Endothelial cell of umbilical vein (primary cell): ENCODE results near the gene MRGPRE. TPM values are rescaled to one million over a fixed set of nuclear protein-coding genes. Genes with fewer than 3 reads are reported as not detected.
"Not testable (repeated sequence)": the region's sequence is repeated elsewhere in the genome, so short reads cannot be mapped to it uniquely, and the experiment has no call there.

Source experiments
- Bru-seq: library from RNA; stranded (reverse); fragments of 400-500 nt; gene quantifications from one replicate; lab custom pipeline; 2021; lab: Mats Ljungman, UMichigan
- BruChase-seq, 2 experiments: library from RNA; stranded (reverse); fragments of 400-500 nt; gene quantifications; one replicate each; lab custom pipeline; 2021; lab: Mats Ljungman, UMichigan
- BruUV-seq: library from RNA; stranded (reverse); fragments of 400-500 nt; replicated peaks from 2 replicates; lab custom pipeline; 2021; lab: Mats Ljungman, UMichigan
- CTCF ChIA-PET: fragments of 300-600, 350-600 bp; sonication (Branson Sonifier 250); formaldehyde crosslinking; loops from one replicate; lab custom pipeline; 2021; ENCODE audit warnings: antibody characterized with exemption, inconsistent platforms; lab: Charles Lee
- POLR2A ChIA-PET: fragments of 300-600, 350-600 bp; sonication (Branson Sonifier 250); formaldehyde crosslinking; loops from one replicate; lab custom pipeline; 2021; ENCODE audit warnings: antibody characterized with exemption, inconsistent platforms; lab: Charles Lee
- DNase-seq: peaks from one replicate; pipeline ENCODE4 v3.0.0-alpha.2; 2011; ENCODE audit warnings: low read depth, low spot score
- FAIRE-seq: peaks from 2 replicates; lab custom pipeline; 2011; peaks lifted over from hg19 to GRCh38; lab: Jason Lieb, UNC
- H2AFZ ChIP-seq: 2 replicates; pipeline ENCODE4 v1.6.0; 2012; ENCODE audit warnings: low read depth, low read length, control low read depth, inconsistent platforms
- H3K27ac ChIP-seq: 2 replicates; pipeline ENCODE4 v1.5.1; 2011; ENCODE audit warnings: low read depth, mild to moderate bottlenecking, control low read depth, low read length, moderate library complexity; ENCODE audit not compliant: insufficient read depth
- H3K27me3 ChIP-seq, 2 experiments: 2 replicates each; pipeline versions ENCODE4 v1.6.0 to v1.6.1; 2011; ENCODE audit warnings: low read length in 2 of 2, mixed read lengths in 1 of 2; ENCODE audit not compliant: control insufficient read depth in 2 of 2, insufficient read depth in 2 of 2
- H3K36me3 ChIP-seq, 2 experiments: 2 replicates in 1 of 2; 3 replicates in 1 of 2; pipeline ENCODE4 v1.5.1; 2011; ENCODE audit warnings: low read length in 2 of 2, mild to moderate bottlenecking in 1 of 2, moderate library complexity in 1 of 2; ENCODE audit not compliant: control insufficient read depth in 2 of 2, insufficient read depth in 2 of 2; ENCODE audit errors: extremely low read depth in 1 of 2
- H3K4me1 ChIP-seq: 3 replicates; pipeline ENCODE4 v1.5.1; 2011; ENCODE audit warnings: mild to moderate bottlenecking, low read length; ENCODE audit not compliant: control insufficient read depth, insufficient read depth; ENCODE audit errors: extremely low read depth
- H3K4me2 ChIP-seq: 2 replicates; pipeline ENCODE4 v1.6.1; 2011; ENCODE audit warnings: low read length, control low read depth, mixed read lengths; ENCODE audit not compliant: insufficient read depth
- H3K4me3 ChIP-seq, 3 experiments: fragments of 200-600 bp in 1 of 3; sonication (generic), shearing (Covaris generic) in 1 of 3; replicated peaks in 1 of 3; 2 replicates each; pipeline ENCODE4 v1.5.1; 2011 to 2016; ENCODE audit warnings: control low read depth in 3 of 3, low read length in 3 of 3, mild to moderate bottlenecking in 2 of 3, inconsistent platforms in 1 of 3, low read depth in 1 of 3, moderate library complexity in 1 of 3; ENCODE audit not compliant: insufficient read depth in 1 of 3
- H3K79me2 ChIP-seq: 2 replicates; pipeline ENCODE4 v1.6.0; 2012; ENCODE audit warnings: low read length, inconsistent platforms; ENCODE audit not compliant: control insufficient read depth, insufficient read depth
- H3K9ac ChIP-seq: replicated peaks from 2 replicates; pipeline ENCODE3; 2011; ENCODE audit warnings: low read length, control low read depth; ENCODE audit not compliant: insufficient read depth; ENCODE audit errors: extremely low read depth
- H3K9me1 ChIP-seq: replicated peaks from 3 replicates; pipeline ENCODE4 v1.6.0; 2011; ENCODE audit warnings: mild to moderate bottlenecking, low read length; ENCODE audit not compliant: control insufficient read depth, insufficient read depth; ENCODE audit errors: extremely low read depth
- H3K9me3 ChIP-seq: replicated peaks from 2 replicates; pipeline ENCODE4 v1.5.1; 2012; ENCODE audit warnings: low read length, inconsistent platforms; ENCODE audit not compliant: control insufficient read depth, insufficient read depth
- H4K20me1 ChIP-seq: replicated peaks from 2 replicates; pipeline ENCODE3; 2011; ENCODE audit warnings: mild to moderate bottlenecking, low read length; ENCODE audit not compliant: control insufficient read depth, insufficient read depth; ENCODE audit errors: extremely low read depth
- CTCF ChIP-seq, 2 donors: IDR thresholded peaks; 1 replicate in 1 of 2; 2 replicates in 1 of 2; pipeline ENCODE4 v1.5.1; 2011; ENCODE audit warnings: low read length in 2 of 2, mild to moderate bottlenecking in 2 of 2, moderate library complexity in 2 of 2, control low read depth in 1 of 2, inconsistent platforms in 1 of 2, low read depth in 1 of 2; ENCODE audit not compliant: insufficient read depth in 1 of 2; ENCODE audit errors: extremely low read depth in 1 of 2
- EZH2 ChIP-seq: IDR thresholded peaks from 2 replicates; pipeline ENCODE4 v1.6.1; 2012; ENCODE audit warnings: borderline replicate concordance, low read depth, mild to moderate bottlenecking, moderate library complexity, low read length, inconsistent platforms; ENCODE audit not compliant: severe bottlenecking
- FOS ChIP-seq: IDR thresholded peaks from 2 replicates; pipeline ENCODE4 v1.6.1; 2011; ENCODE audit warnings: mild to moderate bottlenecking, low read length, moderate library complexity, borderline replicate concordance; ENCODE audit not compliant: insufficient read depth
- GATA2 ChIP-seq: IDR thresholded peaks from 2 replicates; pipeline ENCODE4 v1.7.0; 2011; ENCODE audit warnings: low read depth, mild to moderate bottlenecking, moderate library complexity, mixed read lengths, low read length; ENCODE audit not compliant: insufficient read length, insufficient read depth
- JUN ChIP-seq: IDR thresholded peaks from 2 replicates; pipeline ENCODE4 v1.6.1; 2011; ENCODE audit warnings: borderline replicate concordance, low read depth; ENCODE audit not compliant: insufficient read length, insufficient read depth
- MAX ChIP-seq: IDR thresholded peaks from 2 replicates; pipeline ENCODE4 v1.6.1; 2011; ENCODE audit not compliant: insufficient read depth, insufficient read length
- MYC ChIP-seq: IDR thresholded peaks from one replicate; pipeline ENCODE4 v1.6.1; 2011; ENCODE audit warnings: mild to moderate bottlenecking, low read depth, low read length
- POLR2A ChIP-seq: IDR thresholded peaks from 2 replicates; pipeline ENCODE4 v1.6.1; 2012; ENCODE audit warnings: low read depth, mild to moderate bottlenecking, control low read depth, low read length
- POLR2AphosphoS5 ChIP-seq: IDR thresholded peaks from 2 replicates; pipeline ENCODE4 v1.6.1; 2012; ENCODE audit warnings: low read depth, mild to moderate bottlenecking, control low read depth, low read length, moderate library complexity; ENCODE audit not compliant: insufficient read depth
- dilution Hi-C: fragments of 300-500 bp; cut with MboI; formaldehyde crosslinking; loops from one replicate; pipeline ENCODE4 v1.15.0; 2019; ENCODE audit warnings: low sequenced_read_pairs; ENCODE audit not compliant: extremely low pct_ligation_motif_present
- intact Hi-C: fragments of 100-400 bp; cut with micrococcal nuclease; formaldehyde crosslinking; loops from one replicate; pipeline ENCODE4 v1.10.0; 2022
- long read RNA-seq: library from polyadenylated mRNA; stranded (forward); transcript quantifications from one replicate; pipeline ENCODE4 v2.0.0, GENCODE V29; 2021
- polyA minus RNA-seq, 3 experiments: library from RNA; depleted of rRNA, polyadenylated mRNA; stranded (reverse); fragments of >200 nt; gene quantifications; 1 replicate in 1 of 3; 2 replicates in 2 of 3; pipeline ENCODE4 v1.2.3, GENCODE V29; 2011
- polyA plus RNA-seq, 4 experiments: library from polyadenylated mRNA; depleted of rRNA in 3 of 4; stranded (reverse) in 3 of 4; unstranded in 1 of 4; fragments of >200 nt; gene quantifications; 2 replicates each; pipeline versions ENCODE4 v1.2.1 to v1.2.3, GENCODE V29; 2011 to 2012; ENCODE audit warnings: missing spikeins in 1 of 4
- total RNA-seq: library from RNA; stranded (reverse); gene quantifications from 2 replicates; pipeline ENCODE4 v1.2.3, GENCODE V29; 2021

MRGPRE gene
- total RNA-seq (not detected in 2 replicates), polyA plus RNA-seq (not detected in 2 replicates), polyA minus RNA-seq (not detected in 2 replicates), Bru-seq, nascent RNA (not detected), BruChase-seq, experiment 1, labeled RNA remaining after a 6-hour chase (not detected), BruChase-seq, experiment 2, labeled RNA remaining after a 2-hour chase (not detected)
- not detected in 2 replicates for polyA plus RNA-seq (2011; cell fraction: cytosol; rRNA removed)
- not detected in 2 replicates for polyA plus RNA-seq (2011; cell fraction: nucleus; rRNA removed)
- polyA plus RNA-seq (2012) = not detected in 2 replicates
- not detected for polyA minus RNA-seq (2011; cell fraction: cytosol; rRNA and poly(A)+ RNA removed)
- polyA minus RNA-seq (2011; cell fraction: nucleus; rRNA and poly(A)+ RNA removed) = not detected in 2 replicates
- long read RNA-seq = 0 reads

- no peak within 1 kb of the TSS for H3K9ac ChIP-seq
- POLR2A ChIA-PET = no interaction called here
- intact Hi-C loops (no loop called here), dilution Hi-C loops (no loop called here)
- no peak within 1 kb of the TSS for H3K4me2 ChIP-seq
- no peaks in the 10 kb centered on the region for H3K36me3 ChIP-seq
- no peaks in the 10 kb centered on the region for H3K79me2 ChIP-seq
- FAIRE-seq = no peak
- H3K9me1 ChIP-seq = no peaks in the 10 kb centered on the region
- peaks cover 1 to 5% of the 10 kb centered on the region in 2 experiments for H3K27me3 ChIP-seq
- no peaks in the 10 kb centered on the region for H4K20me1 ChIP-seq
- BruUV-seq = no TSS peak
- no peak for DNase-seq
- no peak within 1 kb of the TSS for H3K4me3 ChIP-seq
- CTCF ChIA-PET = no interaction called here
- H3K4me1 ChIP-seq = no peaks in the 10 kb centered on the region
- no peak within 1 kb of the TSS for H3K27ac ChIP-seq
- TF ChIP-seq EZH2 = no peak
- TF ChIP-seq MYC = no peak
- TF ChIP-seq MAX = no peak
- no peak for TF ChIP-seq POLR2AphosphoS5
- no peak for TF ChIP-seq GATA2
- TF ChIP-seq CTCF (IDR thresholded peaks at IDR 0.05; ENCODE audit: extremely low read depth in 1 of 2, insufficient read depth in 1 of 2, low read depth in 1 of 2, low read length in 2 of 2) = no peak
- TF ChIP-seq FOS = no peak
- TF ChIP-seq POLR2A = no peak
- TF ChIP-seq JUN = no peak
- no peak within 1 kb of the TSS for H2AFZ ChIP-seq
- H3K9me3 ChIP-seq = no peaks in the 10 kb centered on the region
These were observed at the start of gene MRGPRE for GRCh38 chr11:3231851-3232744. Gene MRGPRE (minus strand): TSS chr11:3232417. CDS start chr11:3228799, 3,618 bp downstream.

- dilution Hi-C loops, intact Hi-C loops, H3K9ac ChIP-seq, H3K79me2 ChIP-seq, FAIRE-seq, H3K27ac ChIP-seq, BruUV-seq, H3K4me3 ChIP-seq, H3K9me3 ChIP-seq, H3K4me1 ChIP-seq, H3K9me1 ChIP-seq, H3K4me2 ChIP-seq, H3K36me3 ChIP-seq, H2AFZ ChIP-seq, H4K20me1 ChIP-seq, CTCF ChIA-PET, H3K27me3 ChIP-seq, POLR2A ChIA-PET, DNase-seq: not testable (repeated sequence)
These were observed 48.9 kb upstream of the MRGPRE start for GRCh38 chr11:3281146-3281545.
